ENCODE results near the gene AKT2. TPM values are rescaled to one million over a fixed set of nuclear protein-coding genes. Genes with fewer than 3 reads are reported as not detected.
"Not testable (repeated sequence)": the region's sequence is repeated elsewhere in the genome, so short reads cannot be mapped to it uniquely, and the experiment has no call there.

Gene AKT2
- 160 and 163 TPM in 2 replicates for total RNA-seq

DNA sequence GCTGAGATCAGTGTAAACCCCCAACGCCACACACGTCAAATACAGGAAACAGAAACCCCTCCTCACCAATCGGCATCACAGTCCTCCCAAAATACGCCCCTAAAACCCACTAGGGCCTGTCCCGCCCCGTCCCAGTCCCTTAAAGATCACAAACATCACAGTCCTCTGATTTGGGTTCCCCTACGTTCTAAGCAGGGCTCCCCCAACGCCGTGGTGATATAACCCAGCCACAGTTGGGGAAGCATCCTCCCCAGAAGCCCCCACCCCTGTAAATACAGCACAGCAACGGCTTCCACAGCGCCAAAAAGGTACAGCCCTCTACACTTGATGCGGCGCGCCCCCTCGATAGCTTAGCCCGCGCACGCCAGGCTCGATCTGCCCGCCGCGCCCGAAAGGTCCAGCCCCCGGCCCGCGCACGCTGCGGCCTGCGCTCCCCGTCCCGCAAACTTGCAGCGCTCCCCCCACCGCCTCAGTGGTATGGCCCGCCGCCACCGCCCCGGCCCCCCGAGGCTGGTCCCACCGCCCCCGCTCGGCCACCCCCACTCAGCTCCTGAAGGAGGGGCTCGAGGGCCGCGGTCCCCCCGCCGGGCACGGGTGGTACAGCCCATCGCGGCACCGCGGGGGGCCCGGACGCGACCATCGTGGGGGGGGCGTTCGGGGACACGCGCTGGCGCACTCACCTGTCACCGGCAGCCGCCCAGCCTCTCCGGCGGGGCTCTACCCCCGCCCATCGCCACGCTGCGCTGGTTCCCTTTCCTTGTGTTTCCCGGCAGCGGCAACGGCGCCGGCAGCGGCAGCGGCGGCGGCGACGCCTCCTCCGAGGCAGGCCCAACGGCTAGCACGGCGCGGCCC, at the start of gene AKT2:
TSS of gene AKT2 (minus strand) at position 845 of the 852 bp plus-strand sequence. CDS start 20,078 bp downstream, outside the sequence.
- H3K9me3 Mint-ChIP-seq, result no peaks in the 10 kb centered on the region
- peak within 1 kb of the TSS; percentile 99 for H3K4me3 Mint-ChIP-seq
- peak within 1 kb of the TSS; percentile 99 for H3K27ac Mint-ChIP-seq
- intact Hi-C loops (cut with micrococcal nuclease), result loop anchor here (1.0 to 10.0 kb wide), 7 partner anchors 64 to 330 kb away; partner anchors contain the start of genes C19orf47, MAP3K10, PLD3 and SERTAD1
- peaks cover 16% of the 10 kb centered on the region for H3K36me3 Mint-ChIP-seq (ENCODE audit: low read depth)
- peaks cover 46% of the 10 kb centered on the region for H3K4me1 Mint-ChIP-seq
- peaks cover 2% of the 10 kb centered on the region for H3K27me3 Mint-ChIP-seq
- peak; percentile 88 for DNase-seq

DNA sequence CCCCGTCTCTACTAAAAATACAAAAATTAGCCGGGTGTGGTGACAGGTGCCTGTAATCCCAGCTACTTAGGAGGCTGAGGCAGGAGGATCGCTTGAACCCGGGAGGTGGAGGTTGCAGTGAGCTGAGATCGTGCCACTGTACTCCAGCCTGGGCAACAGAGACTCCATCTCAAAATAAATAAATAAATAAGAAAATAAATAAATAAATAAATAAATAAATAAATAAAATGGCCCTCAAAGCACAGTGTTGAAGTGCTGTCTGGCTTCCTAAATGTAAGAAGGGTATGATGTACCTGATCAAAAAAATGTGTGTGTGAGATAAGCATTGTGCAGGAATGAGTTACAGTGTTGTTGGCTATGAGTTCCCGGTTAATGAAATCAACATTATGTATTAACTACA, 47.9 kb upstream of the AKT2 start:
- H3K4me1 Mint-ChIP-seq; H3K27me3 Mint-ChIP-seq; H3K4me3 Mint-ChIP-seq; H3K9me3 Mint-ChIP-seq; H3K27ac Mint-ChIP-seq; DNase-seq; intact Hi-C loops (cut with micrococcal nuclease): not testable (repeated sequence)
- peaks cover 44% of the 10 kb centered on the region for H3K36me3 Mint-ChIP-seq (ENCODE audit: low read depth)

DNA sequence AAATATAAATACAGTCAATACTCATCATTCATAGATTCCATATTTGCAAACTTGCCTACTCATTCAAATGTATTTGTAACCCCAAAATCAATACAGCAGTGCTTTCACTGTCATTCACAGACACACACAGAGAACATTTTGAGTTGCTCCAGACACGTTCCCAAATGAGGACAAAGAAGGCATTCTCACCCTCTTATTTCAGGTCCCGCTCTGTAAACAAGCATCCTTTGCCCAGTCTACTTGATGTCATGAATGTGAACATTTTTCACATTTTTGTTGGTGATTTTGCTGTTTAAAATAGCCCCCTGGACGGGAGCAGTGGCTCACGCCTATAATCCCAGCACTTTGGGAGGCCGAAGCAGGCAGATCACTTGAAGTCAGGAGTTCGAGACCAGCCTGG, 47.5 kb upstream of the AKT2 start:
- Mint-ChIP-seq H3K27ac (no peak overlapping the region), H3K27me3 (no peaks in the 10 kb centered on the region), H3K36me3 (ENCODE audit: low read depth) (peaks cover 45% of the 10 kb centered on the region), H3K4me1 (no peaks in the 10 kb centered on the region), H3K9me3 (no peaks in the 10 kb centered on the region), H3K4me3 (no peak overlapping the region)
- intact Hi-C loops (cut with micrococcal nuclease), result no loop called here
- no peak for DNase-seq

DNA sequence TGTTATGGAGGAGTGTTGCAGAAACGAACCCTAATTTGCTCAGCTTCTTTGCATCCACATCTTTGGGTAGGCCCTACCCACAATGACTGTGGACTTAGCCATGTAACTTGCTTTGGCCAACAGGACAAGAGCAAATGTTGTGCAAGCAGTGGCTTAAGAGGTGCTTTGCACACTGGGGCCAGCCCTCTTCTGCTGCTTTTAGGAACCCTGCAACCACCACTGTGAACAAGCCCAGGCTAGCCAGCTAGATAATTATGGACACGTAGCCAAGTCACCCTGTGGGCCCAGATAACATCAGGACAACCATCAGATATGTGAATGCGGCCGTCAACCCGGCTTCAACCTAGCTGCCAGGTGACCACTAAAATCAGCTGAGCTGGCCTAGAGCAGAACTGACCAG, 45.9 kb upstream of the AKT2 start:
- DNase-seq, result no peak
- no peaks in the 10 kb centered on the region for H3K27me3 Mint-ChIP-seq
- H3K4me3 Mint-ChIP-seq, result no peak overlapping the region
- no peaks in the 10 kb centered on the region for H3K9me3 Mint-ChIP-seq
- H3K27ac Mint-ChIP-seq, result no peak overlapping the region
- peaks cover 43% of the 10 kb centered on the region for H3K36me3 Mint-ChIP-seq (ENCODE audit: low read depth)
- intact Hi-C loops (cut with micrococcal nuclease), result no loop called here
- H3K4me1 Mint-ChIP-seq, result no peaks in the 10 kb centered on the region

DNA sequence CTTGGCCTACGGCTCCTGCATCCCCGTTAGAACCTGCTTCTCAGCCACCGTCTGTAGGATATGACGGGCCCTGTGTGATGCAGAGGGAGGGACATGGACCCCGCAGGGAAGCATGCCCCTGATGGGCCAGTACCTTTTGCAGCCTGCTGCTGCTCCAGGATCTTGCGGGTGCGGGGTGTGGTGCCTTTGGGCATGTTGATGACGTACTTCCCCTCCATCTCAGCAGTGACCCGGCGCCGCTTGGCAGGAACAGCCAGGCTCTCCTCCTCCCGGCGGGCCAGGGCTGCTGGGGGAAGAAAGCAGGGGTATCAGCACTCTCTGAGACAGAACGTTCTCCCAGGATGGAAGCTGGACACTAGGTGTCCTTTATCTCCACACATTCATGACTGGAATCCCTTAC, 41.1 kb upstream of the AKT2 start:
- Mint-ChIP-seq H3K27ac (no peak overlapping the region), H3K27me3 (no peaks in the 10 kb centered on the region), H3K9me3 (no peaks in the 10 kb centered on the region), H3K36me3 (ENCODE audit: low read depth) (peaks cover 48% of the 10 kb centered on the region), H3K4me1 (no peaks in the 10 kb centered on the region), H3K4me3 (no peak overlapping the region)
- intact Hi-C loops (cut with micrococcal nuclease), result no loop called here
- no peak for DNase-seq

DNA sequence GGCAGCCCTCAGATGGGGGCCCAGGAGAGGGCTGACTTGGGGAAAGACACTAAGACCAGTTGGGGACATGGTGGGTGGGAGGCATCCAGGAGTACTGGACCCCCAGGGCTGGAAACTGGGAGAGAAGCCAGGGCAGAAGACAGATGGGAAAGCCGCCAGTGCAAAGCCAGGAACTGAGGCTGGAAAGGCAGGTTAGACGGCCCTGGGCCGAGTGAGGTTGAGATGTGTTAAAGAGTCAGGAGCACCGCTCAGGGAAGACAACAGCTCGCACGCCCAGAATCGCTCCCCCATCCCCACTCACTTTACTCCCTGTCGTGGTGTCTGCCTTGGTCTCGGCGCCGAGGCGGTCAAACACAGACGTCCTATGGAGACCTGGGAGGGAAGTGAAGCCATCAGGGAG, 38.6 kb upstream of the AKT2 start:
- no peaks in the 10 kb centered on the region for H3K4me1 Mint-ChIP-seq

DNA sequence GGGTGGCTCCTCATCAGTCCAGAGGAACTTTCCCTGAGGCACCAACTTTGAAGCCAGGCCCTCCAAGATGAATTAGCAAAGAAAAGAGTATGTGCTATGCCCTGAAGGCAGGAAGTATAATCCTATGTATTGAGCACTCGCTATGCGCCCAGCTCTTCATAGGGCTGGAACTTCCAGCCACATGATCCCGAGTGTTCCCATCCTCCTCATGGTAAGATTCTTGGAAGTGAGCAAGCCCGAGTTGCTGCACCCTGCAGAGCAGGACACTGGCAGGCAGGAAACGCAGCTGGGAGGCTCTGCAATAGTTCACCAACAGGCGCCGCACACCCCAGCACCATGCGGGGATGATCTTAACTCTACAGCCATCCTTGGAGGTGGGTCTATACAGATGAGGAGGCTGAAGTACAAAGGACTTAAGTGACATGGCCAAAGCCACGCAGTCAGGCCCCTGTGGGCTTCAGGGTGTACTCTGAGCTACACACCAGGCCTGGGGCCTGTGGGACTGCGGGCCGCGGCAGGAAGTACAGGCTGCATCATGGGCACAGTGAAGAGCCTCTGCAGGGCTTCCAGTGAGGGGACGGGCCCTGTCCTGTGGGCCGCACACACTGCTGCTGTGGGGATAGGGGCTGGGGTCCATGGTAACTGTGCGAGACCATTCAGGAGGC, 37.9 kb upstream of the AKT2 start:
- H3K4me1 Mint-ChIP-seq, result no peaks in the 10 kb centered on the region
- H3K27ac Mint-ChIP-seq, result no peak overlapping the region
- intact Hi-C loops (cut with micrococcal nuclease), result no loop called here
- no peaks in the 10 kb centered on the region for H3K27me3 Mint-ChIP-seq
- H3K9me3 Mint-ChIP-seq, result no peaks in the 10 kb centered on the region
- peaks cover 45% of the 10 kb centered on the region for H3K36me3 Mint-ChIP-seq (ENCODE audit: low read depth)
- H3K4me3 Mint-ChIP-seq, result no peak overlapping the region
- no peak for DNase-seq

More for the DNA sequence above, 38.6 kb upstream of the AKT2 start:
- intact Hi-C loops (cut with micrococcal nuclease), result no loop called here
- no peak for DNase-seq
- Mint-ChIP-seq H3K4me3 (no peak overlapping the region), H3K9me3 (no peaks in the 10 kb centered on the region), H3K27me3 (no peaks in the 10 kb centered on the region), H3K36me3 (ENCODE audit: low read depth) (peaks cover 47% of the 10 kb centered on the region), H3K27ac (no peak overlapping the region)

DNA sequence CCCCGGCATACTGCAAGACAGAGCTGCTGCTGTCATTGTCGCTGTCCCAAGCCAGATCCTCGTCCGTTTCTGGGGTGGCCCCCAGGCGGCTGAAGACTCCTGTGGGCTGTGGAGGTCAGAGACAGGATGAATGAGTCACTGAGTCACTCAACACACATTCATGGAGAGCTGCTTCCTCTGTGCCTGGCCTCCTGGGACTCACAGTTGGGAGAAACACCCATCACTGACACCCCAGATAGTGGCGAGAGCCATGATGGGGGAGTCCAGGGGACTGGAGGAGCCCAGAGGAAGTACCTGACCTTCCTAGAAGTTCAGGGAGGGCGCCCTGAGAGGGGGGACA, 37.1 kb upstream of the AKT2 start:
- intact Hi-C loops (cut with micrococcal nuclease), result no loop called here
- no peak for DNase-seq
- Mint-ChIP-seq H3K36me3 (ENCODE audit: low read depth) (peaks cover 47% of the 10 kb centered on the region), H3K4me1 (no peaks in the 10 kb centered on the region), H3K27ac (no peak overlapping the region), H3K27me3 (no peaks in the 10 kb centered on the region), H3K9me3 (no peaks in the 10 kb centered on the region), H3K4me3 (no peak overlapping the region)

DNA sequence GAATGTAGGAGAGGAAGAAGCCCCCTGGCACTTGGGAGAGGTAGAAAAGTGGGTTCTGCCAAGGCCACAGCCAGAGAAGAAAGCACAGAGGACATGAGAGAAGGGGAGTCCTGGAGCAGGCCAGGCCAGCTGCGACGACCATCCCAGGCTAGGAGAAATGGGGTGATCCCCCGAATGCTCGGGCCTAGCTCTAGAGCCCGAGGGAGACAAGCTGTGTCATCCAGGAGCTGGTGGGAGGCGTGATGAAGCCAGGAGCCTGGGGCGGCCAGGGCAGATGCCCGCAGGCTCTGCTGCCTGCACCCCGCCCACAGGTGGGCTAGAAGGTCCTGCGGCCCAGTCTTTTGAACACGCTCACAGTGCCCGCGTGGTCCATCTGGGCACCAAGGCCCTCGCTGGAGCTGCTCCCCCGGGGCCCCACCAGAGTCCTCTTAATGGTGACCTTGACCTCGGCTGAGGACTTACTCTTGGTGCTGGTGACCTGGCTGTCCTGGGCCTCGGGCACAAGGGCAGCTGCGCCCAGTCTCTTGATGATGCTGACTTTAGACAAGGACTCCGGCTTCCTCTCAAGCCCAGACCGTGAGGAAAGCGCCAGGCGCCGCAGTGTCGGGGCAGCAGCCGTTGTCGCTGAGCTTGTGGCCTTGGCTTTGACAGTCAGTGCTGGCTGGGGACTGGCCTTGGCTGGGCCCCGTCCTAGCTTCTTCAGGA, 36.6 kb upstream of the AKT2 start:
- DNase-seq, result no peak
- Mint-ChIP-seq H3K36me3 (ENCODE audit: low read depth) (peaks cover 47% of the 10 kb centered on the region), H3K4me1 (no peaks in the 10 kb centered on the region), H3K27me3 (no peaks in the 10 kb centered on the region), H3K4me3 (no peak overlapping the region), H3K27ac (no peak overlapping the region), H3K9me3 (no peaks in the 10 kb centered on the region)
- intact Hi-C loops (cut with micrococcal nuclease), result no loop called here

DNA sequence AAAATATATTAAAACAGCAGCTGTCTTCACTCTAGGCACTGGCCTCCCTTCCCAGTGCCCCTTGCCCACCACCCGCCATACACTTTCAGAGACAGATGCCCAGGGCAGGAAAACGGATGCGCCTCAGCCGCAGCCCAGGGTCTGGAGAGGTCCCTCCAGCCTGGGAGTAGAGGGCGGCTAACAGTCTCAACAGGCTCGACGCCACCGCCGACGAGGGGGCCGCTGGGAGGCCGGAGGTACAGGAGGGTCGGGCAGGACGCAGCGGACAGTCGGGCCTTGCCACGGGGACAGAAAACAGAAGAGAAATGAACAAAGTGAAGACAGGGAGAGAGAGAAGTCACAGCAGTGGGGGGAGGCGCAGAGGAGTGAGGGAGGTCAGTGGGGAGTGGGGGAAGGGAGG, 35.9 kb upstream of the AKT2 start:
- peaks cover 50% of the 10 kb centered on the region for H3K36me3 Mint-ChIP-seq (ENCODE audit: low read depth)

DNA sequence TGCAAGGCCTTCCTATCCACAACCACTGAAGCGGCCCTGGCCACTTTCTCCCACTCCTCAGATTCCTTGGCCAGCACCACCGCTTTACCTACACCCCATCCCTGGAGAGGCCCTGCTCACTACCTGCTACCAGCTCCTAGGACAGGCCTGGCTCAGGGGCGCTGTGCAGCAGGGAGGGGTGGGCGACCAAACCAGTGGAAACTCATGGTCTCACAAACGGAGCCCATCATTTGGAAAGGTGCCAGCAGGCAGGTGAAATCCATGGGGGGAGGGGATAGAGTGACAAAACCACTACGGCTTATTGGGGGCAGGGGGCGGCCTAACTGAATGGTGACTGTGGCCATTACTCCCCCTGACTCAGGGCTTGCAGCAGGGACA, 35.4 kb upstream of the AKT2 start:
- intact Hi-C loops (cut with micrococcal nuclease), result no loop called here
- no peak for DNase-seq
- no peaks in the 10 kb centered on the region for H3K9me3 Mint-ChIP-seq
- H3K27ac Mint-ChIP-seq, result no peak overlapping the region
- peaks cover 46% of the 10 kb centered on the region for H3K36me3 Mint-ChIP-seq (ENCODE audit: low read depth)
- H3K4me3 Mint-ChIP-seq, result no peak overlapping the region
- no peaks in the 10 kb centered on the region for H3K27me3 Mint-ChIP-seq
- no peaks in the 10 kb centered on the region for H3K4me1 Mint-ChIP-seq

More for the DNA sequence above, 35.9 kb upstream of the AKT2 start:
- no peak overlapping the region for H3K27ac Mint-ChIP-seq
- H3K27me3 Mint-ChIP-seq, result no peaks in the 10 kb centered on the region
- no peak overlapping the region for H3K4me3 Mint-ChIP-seq
- no peak for DNase-seq
- H3K4me1 Mint-ChIP-seq, result no peaks in the 10 kb centered on the region
- no peaks in the 10 kb centered on the region for H3K9me3 Mint-ChIP-seq
- intact Hi-C loops (cut with micrococcal nuclease), result no loop called here

DNA sequence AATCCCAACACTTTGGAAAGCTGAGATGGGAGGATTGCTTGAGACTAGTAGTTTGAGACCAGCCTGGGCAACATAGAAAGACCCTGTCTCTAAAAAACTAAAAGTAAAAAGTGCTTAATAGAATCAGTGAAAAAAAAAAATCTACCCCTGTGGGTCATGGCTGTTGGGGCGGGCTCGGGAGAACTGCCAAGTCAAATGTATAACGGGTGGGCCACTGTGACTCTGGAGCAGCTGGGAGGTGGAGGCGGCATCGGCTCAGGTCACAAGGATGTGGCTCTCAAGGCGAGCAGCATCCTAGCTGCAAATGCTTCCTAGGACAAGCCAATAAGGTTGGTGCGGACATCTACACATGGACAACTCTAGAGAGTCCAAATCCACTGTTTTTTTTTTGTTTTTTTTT, 32.2 kb upstream of the AKT2 start:
- no peak for DNase-seq
- Mint-ChIP-seq H3K4me3 (no peak overlapping the region), H3K4me1 (no peaks in the 10 kb centered on the region), H3K27me3 (no peaks in the 10 kb centered on the region), H3K9me3 (no peaks in the 10 kb centered on the region), H3K36me3 (ENCODE audit: low read depth) (peaks cover 26% of the 10 kb centered on the region), H3K27ac (no peak overlapping the region)
- intact Hi-C loops (cut with micrococcal nuclease), result no loop called here

DNA sequence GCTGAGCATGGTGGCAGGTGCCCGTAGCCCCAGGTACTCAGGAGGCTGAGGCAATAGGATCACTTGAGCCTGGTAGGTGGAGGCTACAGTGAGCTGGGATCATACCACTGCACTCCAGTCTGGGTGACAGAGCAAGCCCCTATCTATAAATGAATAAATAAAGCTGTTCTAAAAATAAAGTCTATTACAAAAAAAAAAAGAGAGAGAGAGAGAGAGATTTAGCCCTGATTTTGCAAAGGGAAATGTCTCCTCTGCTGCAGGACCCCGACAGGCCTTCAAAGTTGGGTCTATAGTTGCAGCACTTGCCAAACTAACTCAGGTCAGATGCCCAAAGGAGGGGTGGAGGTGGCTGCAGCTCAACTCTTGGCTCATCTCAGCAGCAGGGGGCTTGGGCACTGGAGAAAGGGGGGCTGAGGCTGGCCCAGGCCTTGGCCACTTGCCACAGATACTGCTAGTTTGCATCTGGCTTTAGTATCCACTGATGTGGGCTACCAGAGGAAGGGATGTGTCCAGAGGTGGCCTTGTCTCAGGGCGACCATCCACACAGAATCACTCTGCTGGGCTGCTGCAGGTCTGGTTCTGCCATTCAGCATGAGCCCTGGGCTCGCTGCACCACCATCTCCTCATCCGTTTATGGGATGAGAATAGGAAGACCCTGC, 30.8 kb upstream of the AKT2 start:
- intact Hi-C loops (cut with micrococcal nuclease), result no loop called here
- peaks cover 19% of the 10 kb centered on the region for H3K36me3 Mint-ChIP-seq (ENCODE audit: low read depth)
- no peak overlapping the region for H3K4me3 Mint-ChIP-seq
- H3K27ac Mint-ChIP-seq, result no peak overlapping the region
- H3K9me3 Mint-ChIP-seq, result no peaks in the 10 kb centered on the region
- H3K27me3 Mint-ChIP-seq, result no peaks in the 10 kb centered on the region
- H3K4me1 Mint-ChIP-seq, result no peaks in the 10 kb centered on the region
- no peak for DNase-seq

DNA sequence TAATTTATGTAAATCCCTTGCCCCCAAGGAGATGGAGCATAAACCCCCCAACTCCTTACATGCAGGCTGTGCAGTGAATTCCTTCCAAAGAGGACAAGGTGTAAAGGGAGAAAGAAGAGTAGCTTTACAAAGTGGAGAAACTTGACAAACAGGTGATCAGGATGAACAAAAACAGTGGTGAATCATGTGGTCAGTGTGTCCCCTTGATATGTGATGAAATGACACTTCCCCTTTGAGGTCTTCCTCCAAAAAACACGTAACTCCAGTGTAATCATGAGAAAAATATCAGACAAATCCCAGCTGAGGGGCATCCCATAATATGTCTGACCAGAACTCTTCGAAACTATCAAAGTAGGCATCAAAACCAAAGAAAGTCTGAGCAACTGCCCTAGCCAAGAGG, 29.5 kb upstream of the AKT2 start:
- H3K36me3 Mint-ChIP-seq (ENCODE audit: low read depth), result peaks cover 9% of the 10 kb centered on the region
- H3K4me1 Mint-ChIP-seq, result no peaks in the 10 kb centered on the region
- no peak for DNase-seq
- no peaks in the 10 kb centered on the region for H3K9me3 Mint-ChIP-seq
- no peaks in the 10 kb centered on the region for H3K27me3 Mint-ChIP-seq
- no peak overlapping the region for H3K27ac Mint-ChIP-seq
- no peak overlapping the region for H3K4me3 Mint-ChIP-seq
- intact Hi-C loops (cut with micrococcal nuclease), result no loop called here

All from activated CD4-positive, alpha-beta T cell treated with anti-CD3 and anti-CD28 coated beads, Interleukin-2, amount 10 ng/mL, durations not matched to agents 24 days and 14 days (primary cell).